AG04450 (cell line): Measurements from ENCODE around the gene VTCN1. TPM values are rescaled to one million over a fixed set of nuclear protein-coding genes. Genes with fewer than 3 reads are reported as not detected.

Experiments
- CTCF ChIA-PET: fragments of 300-600, 350-600 bp; formaldehyde crosslinking; extraction: SDS; loops from one replicate; lab custom pipeline; 2022; ENCODE audit warnings: antibody characterized with exemption, inconsistent platforms; lab: Charles Lee
- POLR2A ChIA-PET: fragments of 350-600 bp; formaldehyde crosslinking; extraction: SDS; loops from one replicate; lab custom pipeline; 2021; ENCODE audit warnings: antibody characterized with exemption, inconsistent platforms; lab: Yijun Ruan, JAX
- DNase-seq: peaks from one replicate; pipeline ENCODE4 v3.0.0-alpha.2; 2011; ENCODE audit warnings: low read depth, low spot score
- H3K27ac ChIP-seq: one replicate; pipeline ENCODE4 v1.5.1; 2012; ENCODE audit warnings: low read depth, low read length, control low read depth
- H3K27me3 ChIP-seq: one replicate; pipeline ENCODE4 v1.6.0; 2012; ENCODE audit warnings: low read length; ENCODE audit not compliant: control insufficient read depth, insufficient read depth
- H3K4me3 ChIP-seq: 2 replicates; pipeline ENCODE4 v1.5.1; 2011; ENCODE audit warnings: mild to moderate bottlenecking, low read depth, low read length, control low read depth
- H3K9me3 ChIP-seq: 2 replicates; pipeline ENCODE4 v1.5.1; 2012; ENCODE audit warnings: low read length; ENCODE audit not compliant: control insufficient read depth, insufficient read depth
- CTCF ChIP-seq: IDR thresholded peaks from 2 replicates; pipeline ENCODE4 v1.5.1; 2011; ENCODE audit warnings: low read depth, low read length, control low read depth, inconsistent platforms
- polyA plus RNA-seq: library from polyadenylated mRNA; depleted of rRNA; stranded (reverse); fragments of >200 nt; gene quantifications from 2 replicates; pipeline ENCODE4 v1.2.3, GENCODE V29; 2011

VTCN1 gene
- polyA plus RNA-seq, 1 experiment: not detected

- Histone ChIP-seq H3K27me3 (peaks cover 10% of the 10 kb centered on the region), H3K4me3 (no peak overlapping the region; the same call in 1 of the 2 replicates), H3K27ac (no peak overlapping the region), H3K9me3 (no peaks in the 10 kb centered on the region)
- CTCF ChIA-PET: interaction anchor here (0.5 to 5.1 kb wide), 47 partner anchors 9 to 767 kb away, joined by 3 to 285 read pairs (median 5); partner anchors contain the start of gene TTF2
- POLR2A ChIA-PET: interaction anchor here (0.6 to 1.0 kb wide), 3 partner anchors 14 to 61 kb away, joined by 3 read pairs; no protein-coding TSS in a partner anchor
- TF ChIP-seq CTCF: peak; percentile 57
- no peak for DNase-seq
Observed at GRCh38 chr1:117128323-117129079, 82.2 kb downstream of the VTCN1 start.

DNA sequence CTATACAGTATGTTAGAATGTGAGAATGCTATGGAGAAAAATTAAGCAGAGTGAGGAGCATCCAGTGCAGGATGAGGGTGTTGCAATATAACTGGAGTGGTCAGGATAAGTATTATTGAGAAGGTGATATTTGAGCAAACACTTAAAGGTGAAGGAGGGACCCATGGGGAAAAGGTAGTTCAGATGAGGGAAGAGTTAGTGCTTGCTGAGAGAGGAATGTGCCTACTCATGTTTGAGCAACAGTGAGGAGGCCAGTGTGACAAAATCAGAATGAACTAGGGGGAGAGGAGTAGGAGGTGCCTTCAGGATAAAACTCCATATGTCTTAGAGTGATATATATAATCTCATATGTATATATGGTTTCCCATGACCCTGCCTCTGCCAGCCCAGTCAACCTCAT, 82.9 kb downstream of the VTCN1 start:
- ChIA-PET CTCF (interaction anchor here (0.7 to 5.1 kb wide), 23 partner anchors 8 to 384 kb away, joined by 3 to 285 read pairs (median 11); partner anchors contain the start of gene TTF2), POLR2A (no interaction called here)
- Histone ChIP-seq H3K27me3 (peaks cover 10% of the 10 kb centered on the region), H3K9me3 (no peaks in the 10 kb centered on the region), H3K4me3 (no peak overlapping the region), H3K27ac (no peak overlapping the region)
- no peak for DNase-seq
- TF ChIP-seq CTCF: no peak

GRCh38 chr1:117124661-117125060, 86.1 kb downstream of the VTCN1 start:
- ChIA-PET CTCF (interaction anchor here (1.0 to 4.2 kb wide), 6 partner anchors 14 to 160 kb away, joined by 3 to 38 read pairs (median 4); no protein-coding TSS in a partner anchor), POLR2A (no interaction called here)
- no peak for TF ChIP-seq CTCF
- no peaks in the 10 kb centered on the region; the same call in 1 of the 2 replicates for H3K9me3 ChIP-seq
- no peak overlapping the region for H3K27ac ChIP-seq
- no peak overlapping the region for H3K4me3 ChIP-seq
- H3K27me3 ChIP-seq: peaks cover 10% of the 10 kb centered on the region
- no peak for DNase-seq

DNA sequence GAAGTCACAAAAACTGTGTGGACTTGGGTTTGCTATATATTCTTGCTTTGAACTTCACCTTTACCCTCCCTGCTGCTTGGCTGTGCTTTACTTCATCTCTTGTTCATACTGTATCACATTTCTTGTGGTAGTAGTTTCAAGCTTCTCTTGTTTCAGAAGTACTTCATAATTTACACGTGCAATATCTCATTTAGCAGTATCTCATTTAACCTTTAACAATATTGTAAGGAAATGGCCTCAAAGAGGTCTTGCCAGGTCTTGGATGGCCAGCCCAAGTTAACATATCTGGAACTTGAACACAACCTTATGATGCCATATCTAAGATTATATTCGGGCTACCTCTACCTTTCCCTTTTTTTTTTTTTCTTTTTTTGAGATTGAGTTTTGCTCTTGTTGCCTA, 87.5 kb downstream of the VTCN1 start:
- Histone ChIP-seq H3K9me3 (no peaks in the 10 kb centered on the region; the same call in 1 of the 2 replicates), H3K27ac (no peak overlapping the region), H3K27me3 (peaks cover 10% of the 10 kb centered on the region), H3K4me3 (no peak overlapping the region)
- POLR2A ChIA-PET: no interaction called here
- TF ChIP-seq CTCF: no peak
- CTCF ChIA-PET: interaction anchor here (0.7 to 4.2 kb wide), 20 partner anchors 9 to 725 kb away, joined by 3 to 38 read pairs (median 7); partner anchors contain the start of gene TTF2
- DNase-seq: no peak
